NCI-H1436 (cell line): ENCODE results near the gene ITPRID2.
"Not testable (repeated sequence)": the region's sequence is repeated elsewhere in the genome, so short reads cannot be mapped to it uniquely, and the experiment has no call there.

Experiments
- DNase-seq: peaks from one replicate; lab custom pipeline; 2025; lab: John Stamatoyannopoulos, UW

ITPRID2 gene

GRCh38 chr2:181916726-181917718 is 25.5 kb downstream of the ITPRID2 start:
- DNase-seq, result no peak

GRCh38 chr2:181918188-181918587 is 26.7 kb downstream of the ITPRID2 start:
- no peak for DNase-seq

- no peak for DNase-seq
Observed at GRCh38 chr2:181923121-181923520, 31.6 kb downstream of the ITPRID2 start.

- no peak for DNase-seq
Observed at GRCh38 chr2:181924336-181924735, 32.8 kb downstream of the ITPRID2 start.

- DNase-seq, result no peak
Observed at GRCh38 chr2:181934694-181935093, 43.2 kb downstream of the ITPRID2 start.

- DNase-seq, result no peak
Observed at GRCh38 chr2:181937473-181937872, 45.9 kb downstream of the ITPRID2 start.

GRCh38 chr2:181943411-181944124 is 52.0 kb downstream of the ITPRID2 start:
- DNase-seq, result no peak

GRCh38 chr2:181944164-181944913 is 52.8 kb downstream of the ITPRID2 start:
- DNase-seq, result no peak

GRCh38 chr2:181944914-181945291 is 53.4 kb downstream of the ITPRID2 start:
- no peak for DNase-seq

GRCh38 chr2:181946444-181947127 is 55.1 kb downstream of the ITPRID2 start:
- no peak for DNase-seq

GRCh38 chr2:181947273-181947672 is 55.7 kb downstream of the ITPRID2 start:
- no peak for DNase-seq

- DNase-seq, result no peak
Observed at GRCh38 chr2:181948227-181948626, 56.7 kb downstream of the ITPRID2 start.

- DNase-seq, result no peak
Observed at GRCh38 chr2:181949047-181949446, 57.5 kb downstream of the ITPRID2 start.

GRCh38 chr2:181952404-181953226 is 61.1 kb downstream of the ITPRID2 start:
- no peak for DNase-seq

- DNase-seq, result no peak
Observed at GRCh38 chr2:181953881-181954537, 62.5 kb downstream of the ITPRID2 start.

GRCh38 chr2:181954538-181954883 is 63.0 kb downstream of the ITPRID2 start:
- no peak for DNase-seq

- DNase-seq, result no peak
Observed at GRCh38 chr2:181955010-181955409, 63.5 kb downstream of the ITPRID2 start.

GRCh38 chr2:181955866-181956265 is 64.3 kb downstream of the ITPRID2 start:
- DNase-seq, result not testable (repeated sequence)

GRCh38 chr2:181957668-181958067 is 66.1 kb downstream of the ITPRID2 start:
- DNase-seq, result no peak

- DNase-seq, result no peak
Observed at GRCh38 chr2:181958726-181959125, 67.2 kb downstream of the ITPRID2 start.
